GM19025 (cell line): ENCODE data around the gene ERCC6L2.

Experiments
- ATAC-seq: cut with Tn5 transposase; IDR thresholded peaks from one replicate; pipeline ENCODE4 v1.9.1; 2021; ENCODE audit warnings: mild to moderate bottlenecking, low read depth, moderate library complexity; ENCODE audit not compliant: unreplicated experiment

The ERCC6L2 gene

GRCh38 chr9:95875305-95876137 lies at the start of gene ERCC6L2:
ERCC6L2 (plus strand) TSS chr9:95875691; CDS start chr9:95876039, 348 bp downstream.
- ATAC-seq: peak; percentile 86

GRCh38 chr9:95826183-95826838 lies 49.2 kb upstream of the ERCC6L2 start:
- ATAC-seq: no peak

GRCh38 chr9:95830768-95831167 lies 44.7 kb upstream of the ERCC6L2 start:
- ATAC-seq: no peak

GRCh38 chr9:95831810-95832209 lies 43.7 kb upstream of the ERCC6L2 start:
- ATAC-seq: no peak

GRCh38 chr9:95833546-95834178 lies 41.8 kb upstream of the ERCC6L2 start:
- no peak for ATAC-seq

GRCh38 chr9:95834281-95834907 lies 41.1 kb upstream of the ERCC6L2 start:
- ATAC-seq: no peak

- no peak for ATAC-seq
These were observed 40.1 kb upstream of the ERCC6L2 start for GRCh38 chr9:95835393-95835792.

- no peak for ATAC-seq
These were observed 39.4 kb upstream of the ERCC6L2 start for GRCh38 chr9:95836072-95836471.

GRCh38 chr9:95839012-95839411 lies 36.5 kb upstream of the ERCC6L2 start:
- ATAC-seq: no peak

- no peak for ATAC-seq
These were observed 35.4 kb upstream of the ERCC6L2 start for GRCh38 chr9:95840074-95840473.

- ATAC-seq: no peak
These were observed 34.1 kb upstream of the ERCC6L2 start for GRCh38 chr9:95841377-95841776.

- ATAC-seq: no peak
These were observed 29.7 kb upstream of the ERCC6L2 start for GRCh38 chr9:95845751-95846150.

- ATAC-seq: no peak
These were observed 26.7 kb upstream of the ERCC6L2 start for GRCh38 chr9:95848764-95849163.

- ATAC-seq: peak; percentile 90
These were observed 23.1 kb upstream of the ERCC6L2 start for GRCh38 chr9:95852059-95853032.

- no peak for ATAC-seq
These were observed 21.0 kb upstream of the ERCC6L2 start for GRCh38 chr9:95854386-95855020.

GRCh38 chr9:95855961-95856360 lies 19.5 kb upstream of the ERCC6L2 start:
- no peak for ATAC-seq

GRCh38 chr9:95857124-95857523 lies 18.4 kb upstream of the ERCC6L2 start:
- ATAC-seq: no peak

GRCh38 chr9:95857896-95858295 lies 17.6 kb upstream of the ERCC6L2 start:
- ATAC-seq: no peak

GRCh38 chr9:95862343-95862742 lies 13.1 kb upstream of the ERCC6L2 start:
- no peak for ATAC-seq
